DMS 273 (cell line): Measurements from ENCODE around the gene STXBP6.
A peak's percentile ranks its signal among the peaks of the same experiment; 100 is the strongest.

ENCODE experiments used
- DNase-seq: peaks from one replicate; lab custom pipeline; 2025; ENCODE audit not compliant: unreplicated experiment; lab: John Stamatoyannopoulos, UW

Gene STXBP6

DNA sequence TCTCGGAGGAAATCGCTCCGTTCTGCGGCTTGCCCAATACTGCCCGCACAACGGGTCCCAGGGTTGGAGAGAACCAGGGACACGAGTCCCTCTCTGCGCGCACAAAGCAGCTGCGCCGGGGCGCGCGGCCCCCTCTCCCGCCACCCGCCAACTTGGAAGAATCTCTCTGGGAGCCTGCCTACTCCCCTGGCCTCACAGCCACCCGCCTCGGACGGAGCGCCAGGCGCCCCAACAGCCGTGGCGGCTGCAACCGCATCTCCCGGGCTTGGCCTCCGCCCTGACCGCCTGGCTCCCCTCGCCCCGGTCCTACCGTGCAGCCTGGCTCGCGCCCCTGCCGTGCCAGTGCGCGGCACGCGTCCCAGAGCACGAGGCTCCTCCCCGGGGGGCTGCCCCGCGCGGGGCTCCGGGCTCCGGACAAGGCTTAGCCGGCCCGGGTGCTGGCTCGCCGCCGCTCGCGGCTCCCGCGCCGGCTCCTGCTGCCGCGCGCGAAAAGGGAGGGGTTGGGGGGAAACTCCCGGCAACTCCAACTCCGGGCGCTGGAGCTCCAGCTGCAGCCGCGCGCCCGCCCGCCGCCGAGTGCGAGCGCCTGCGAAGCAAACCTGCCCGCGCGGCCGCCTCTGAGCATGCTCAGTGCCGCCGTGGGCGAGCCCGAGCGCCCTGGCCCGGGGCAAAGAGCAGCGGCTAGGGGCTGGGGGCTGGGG is at the start of gene STXBP6:
Gene STXBP6 (minus strand): TSS at position 580 of the 701 bp plus-strand sequence. CDS start 75,329 bp downstream, outside the sequence.
- peak; percentile 92 for DNase-seq

DNA sequence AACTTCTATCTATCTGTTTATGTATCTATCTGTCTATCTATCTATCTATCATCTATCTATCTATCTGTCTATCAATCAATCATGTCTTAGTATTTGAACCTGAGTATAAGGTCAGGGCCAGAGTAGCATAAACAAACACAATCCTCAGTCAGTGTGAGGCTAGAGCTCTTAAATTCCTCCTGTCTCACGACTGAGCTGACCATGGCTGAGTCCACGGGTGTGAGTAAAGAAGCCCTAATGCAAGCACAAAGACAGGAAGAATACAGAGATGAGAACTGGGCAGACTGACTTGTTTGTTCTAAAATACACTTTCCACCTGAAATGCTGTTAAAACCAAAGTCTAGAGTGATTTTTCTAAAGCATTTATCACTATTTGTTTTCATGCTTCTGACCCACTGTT is 47.2 kb upstream of the STXBP6 start:
- DNase-seq: no peak

DNA sequence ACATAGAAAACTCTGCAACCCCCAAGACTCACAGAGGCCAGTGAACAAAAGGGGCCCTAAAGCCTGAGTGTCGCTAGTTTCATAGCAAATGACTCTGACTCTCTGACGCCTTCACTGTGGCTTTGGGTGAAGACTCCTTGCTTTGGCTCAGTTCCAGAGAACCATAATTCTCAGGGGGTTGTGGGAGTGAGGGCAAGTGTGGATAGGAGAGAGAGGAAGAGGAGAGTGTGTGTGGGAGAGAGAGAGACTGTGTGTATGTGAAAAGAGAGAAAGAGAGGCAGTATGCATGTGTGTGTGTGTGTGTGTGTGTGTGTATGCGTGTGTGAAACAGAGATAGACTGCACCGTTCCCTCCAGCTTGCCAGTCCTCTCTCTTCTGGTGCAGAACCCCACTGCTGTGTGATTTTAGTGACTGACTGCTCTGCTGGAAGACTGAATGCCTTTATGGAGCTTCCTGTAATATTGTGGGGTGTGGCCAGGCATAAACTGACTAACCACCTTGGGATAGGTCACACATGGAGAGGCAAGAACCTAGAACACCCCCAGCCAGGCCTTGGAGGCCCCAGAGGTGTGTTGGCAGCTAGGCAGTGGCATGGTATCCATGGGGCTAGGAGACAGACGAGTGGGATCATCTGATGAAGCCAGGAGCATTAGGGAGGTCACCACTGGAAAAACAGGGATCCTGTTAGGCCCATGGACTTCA is 45.9 kb upstream of the STXBP6 start:
- no peak for DNase-seq

DNA sequence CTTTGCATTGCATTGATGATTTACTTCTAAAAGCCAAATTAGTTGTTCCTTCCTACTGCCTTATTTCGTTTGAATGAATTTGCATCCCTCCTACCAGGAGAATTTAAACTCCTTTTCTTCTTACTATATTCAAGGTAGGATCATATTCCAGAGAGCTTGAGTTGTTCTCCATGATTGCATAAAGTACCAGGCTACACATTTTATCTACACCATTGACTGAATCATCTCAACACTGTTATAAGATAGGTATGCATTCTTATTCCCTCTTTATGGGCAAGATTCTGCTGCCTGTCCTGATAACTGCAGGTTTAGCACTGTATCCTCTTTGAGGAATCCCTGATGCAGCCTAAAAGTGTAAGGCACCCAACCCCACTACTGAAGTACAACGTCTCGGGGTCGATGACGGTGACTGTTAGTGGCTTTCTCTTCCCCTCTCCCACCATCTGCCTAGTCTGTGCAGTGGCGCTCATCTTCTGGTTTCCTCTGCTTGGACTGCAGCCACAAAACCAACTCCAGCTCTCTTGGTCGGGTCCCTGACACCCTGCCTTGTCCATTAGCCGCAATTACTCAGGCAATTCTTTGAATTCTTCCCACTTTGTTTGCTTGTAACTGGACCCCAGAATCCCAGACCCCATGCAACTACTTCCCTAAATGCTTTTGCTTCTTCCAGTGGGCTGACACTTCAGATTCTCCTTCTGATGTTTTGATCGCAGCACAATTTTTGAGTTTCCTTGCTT is 44.4 kb upstream of the STXBP6 start:
- no peak for DNase-seq

DNA sequence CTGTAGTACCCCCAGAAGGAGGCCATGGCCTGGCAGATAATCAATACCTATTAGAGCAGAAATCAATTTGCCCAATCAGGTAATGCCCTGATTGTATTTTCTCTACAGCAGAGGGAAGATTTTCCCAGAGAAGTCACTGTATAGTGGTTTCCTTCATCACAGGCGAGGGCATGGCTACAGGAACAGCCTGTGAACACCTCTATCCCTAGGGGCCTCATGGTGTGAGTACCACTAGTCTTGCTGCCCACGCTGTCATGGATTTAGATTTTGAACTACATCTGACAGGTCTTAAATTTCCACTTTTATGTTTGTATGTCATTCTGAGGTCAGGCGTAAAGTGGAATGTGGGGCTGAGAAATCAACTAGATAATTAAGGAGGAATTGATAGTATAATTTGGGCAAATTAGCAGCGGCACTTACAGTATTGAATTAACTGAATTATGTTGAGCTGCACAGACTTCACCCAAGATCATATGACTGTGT is 42.4 kb upstream of the STXBP6 start:
- DNase-seq: peak; percentile 6

DNA sequence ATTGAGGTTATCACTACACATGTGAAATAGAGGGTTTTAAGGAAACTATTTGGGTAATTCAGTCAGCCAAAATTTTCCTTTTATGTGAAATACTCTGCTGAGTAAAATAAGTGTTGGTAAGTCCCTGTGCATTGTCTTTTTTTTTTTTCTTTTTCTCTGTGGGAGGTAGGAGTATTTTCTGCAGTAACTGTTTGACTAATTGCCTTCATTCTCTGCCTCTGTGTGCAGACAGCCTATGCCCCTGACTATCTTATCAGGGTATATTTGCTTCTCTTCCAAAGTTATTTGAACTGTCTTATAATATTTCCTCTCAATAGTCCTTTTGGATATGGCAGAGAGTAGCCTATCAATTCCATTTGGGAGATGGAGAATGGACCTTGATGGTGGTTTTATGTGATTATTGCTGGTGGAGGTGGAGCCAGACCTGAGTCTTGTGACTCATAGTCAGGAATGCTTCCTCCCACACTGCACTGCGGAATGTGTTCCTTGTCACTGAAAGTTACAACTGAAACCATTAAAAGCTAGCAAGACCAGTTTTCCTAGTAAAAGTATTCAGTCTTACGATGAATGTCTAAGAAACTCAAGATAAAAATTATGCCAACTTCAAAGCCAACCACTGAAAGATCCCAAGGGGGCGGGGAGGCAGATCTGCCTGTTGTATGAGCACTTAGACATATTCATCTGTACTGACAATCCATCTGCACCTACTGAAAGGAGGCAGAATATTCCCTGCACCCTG is 40.9 kb upstream of the STXBP6 start:
- DNase-seq: no peak

DNA sequence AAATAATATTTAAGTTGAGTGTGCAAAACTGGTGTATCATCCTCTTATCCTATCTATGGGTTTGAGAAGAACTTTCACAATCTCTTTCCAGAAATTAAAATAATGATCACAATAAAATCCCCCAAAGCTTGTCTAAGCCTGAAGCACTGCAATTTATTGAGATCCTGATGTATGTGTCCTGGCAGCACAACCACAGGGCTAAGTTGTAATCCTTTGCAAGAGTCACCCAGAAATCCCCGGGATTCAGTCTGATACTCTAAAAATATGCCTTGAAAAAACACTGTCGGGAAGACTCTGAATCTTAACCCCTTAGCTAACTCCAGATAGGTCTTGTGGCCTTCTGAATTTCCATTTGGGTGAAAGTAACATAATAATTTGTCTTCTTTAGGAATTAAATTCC is 40.3 kb upstream of the STXBP6 start:
- no peak for DNase-seq

DNA sequence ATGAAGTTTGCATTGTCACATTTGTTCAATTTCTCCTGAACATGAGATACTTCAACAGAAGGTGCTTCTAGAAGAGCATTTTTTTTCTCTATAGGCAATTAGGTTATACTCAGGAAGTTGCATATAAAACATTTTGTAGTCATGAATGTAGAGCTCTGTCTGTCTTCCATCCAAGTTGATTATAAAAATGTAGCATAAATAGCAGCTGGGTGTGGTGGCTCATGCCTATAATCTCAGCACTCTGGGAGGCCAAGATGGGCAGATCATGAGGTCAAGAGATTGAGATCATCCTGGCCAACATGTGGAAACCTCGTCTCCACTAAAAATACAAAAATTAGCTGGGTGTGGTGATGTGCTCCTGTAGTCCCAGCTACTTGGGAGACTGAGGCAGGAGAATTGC is 39.5 kb upstream of the STXBP6 start:
- no peak for DNase-seq

DNA sequence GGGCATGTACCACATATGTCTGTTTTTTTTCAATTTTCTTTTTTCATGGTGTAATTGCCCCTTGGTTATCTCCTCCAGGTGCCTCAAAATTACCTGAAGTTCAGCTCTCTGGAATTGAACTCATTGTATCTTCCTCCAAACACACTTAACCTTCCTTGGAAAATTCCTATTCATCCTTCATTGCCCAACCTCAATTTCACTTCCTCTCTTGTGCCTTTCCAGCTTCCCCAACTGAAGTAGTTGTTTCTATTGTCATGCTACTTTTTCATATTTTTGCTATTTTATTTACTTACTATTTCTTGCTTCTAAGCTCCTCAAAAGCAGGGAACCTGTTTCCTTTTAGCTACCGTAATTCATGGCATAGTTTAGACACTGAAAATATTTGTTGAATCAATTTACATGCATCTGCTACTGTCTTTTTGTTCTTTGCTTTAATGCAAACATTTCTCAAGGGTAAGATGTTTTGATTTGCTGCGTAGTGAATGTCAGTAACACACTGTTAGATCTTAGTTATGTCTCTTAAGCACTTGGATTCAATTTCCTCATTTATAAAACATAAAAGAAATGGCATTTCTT is 37.0 kb upstream of the STXBP6 start:
- DNase-seq: no peak

DNA sequence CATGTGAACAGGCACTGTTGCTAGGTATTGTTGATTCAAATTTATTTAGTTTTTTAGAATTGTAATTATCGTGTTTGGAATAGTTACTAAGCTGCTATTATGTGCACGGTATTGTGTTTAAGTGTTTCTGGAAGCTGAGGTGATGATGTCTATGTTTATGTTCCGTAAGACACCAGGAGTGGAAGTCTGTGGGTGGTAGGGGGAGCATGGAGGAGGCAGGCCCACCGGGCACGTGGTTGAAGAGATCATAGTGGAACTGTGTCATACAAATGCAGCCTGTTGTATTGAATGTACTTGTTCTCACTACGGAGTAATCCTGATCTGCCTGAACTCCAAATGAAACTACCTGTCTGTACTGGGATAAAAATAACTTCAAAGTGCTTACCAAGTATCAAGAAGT is 36.1 kb upstream of the STXBP6 start:
- no peak for DNase-seq

DNA sequence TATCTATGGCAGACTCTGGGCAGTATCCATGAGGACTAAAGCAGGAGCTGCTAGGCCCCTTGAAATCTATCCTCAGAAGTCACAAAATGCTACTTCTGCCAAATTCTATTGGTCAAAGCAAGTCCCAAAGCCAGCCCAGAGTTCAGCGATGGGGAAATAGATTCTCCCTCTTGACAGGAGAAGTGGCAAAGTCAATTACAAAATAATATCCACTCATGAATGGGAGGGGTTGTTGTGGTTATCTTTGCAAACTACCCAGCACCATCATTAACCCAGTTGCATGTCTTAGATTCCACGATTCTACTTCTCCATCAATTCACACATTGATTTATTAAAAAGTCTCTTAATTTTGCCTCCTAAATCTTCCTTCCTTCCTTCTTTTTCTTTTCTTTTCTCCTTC is 30.7 kb upstream of the STXBP6 start:
- no peak for DNase-seq

DNA sequence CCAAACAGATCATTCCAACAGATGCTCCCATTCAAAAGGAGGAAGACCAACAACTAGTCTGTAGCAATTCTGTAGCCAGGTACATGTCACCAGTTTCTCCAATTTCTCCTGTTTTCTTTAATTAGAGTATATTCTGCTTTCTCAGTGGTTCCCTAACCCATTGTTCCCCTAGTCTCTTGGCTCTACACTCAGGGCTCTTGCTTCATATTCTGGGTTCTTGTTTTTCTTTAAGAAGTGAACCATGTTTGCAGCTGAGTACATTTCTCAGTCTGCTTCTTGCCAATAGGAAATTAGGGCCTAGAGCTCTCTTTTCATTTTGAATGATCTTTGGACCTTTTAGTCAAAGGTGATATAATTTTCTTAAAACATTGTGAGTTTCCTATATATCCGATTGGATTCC is 29.4 kb upstream of the STXBP6 start:
- DNase-seq: no peak

DNA sequence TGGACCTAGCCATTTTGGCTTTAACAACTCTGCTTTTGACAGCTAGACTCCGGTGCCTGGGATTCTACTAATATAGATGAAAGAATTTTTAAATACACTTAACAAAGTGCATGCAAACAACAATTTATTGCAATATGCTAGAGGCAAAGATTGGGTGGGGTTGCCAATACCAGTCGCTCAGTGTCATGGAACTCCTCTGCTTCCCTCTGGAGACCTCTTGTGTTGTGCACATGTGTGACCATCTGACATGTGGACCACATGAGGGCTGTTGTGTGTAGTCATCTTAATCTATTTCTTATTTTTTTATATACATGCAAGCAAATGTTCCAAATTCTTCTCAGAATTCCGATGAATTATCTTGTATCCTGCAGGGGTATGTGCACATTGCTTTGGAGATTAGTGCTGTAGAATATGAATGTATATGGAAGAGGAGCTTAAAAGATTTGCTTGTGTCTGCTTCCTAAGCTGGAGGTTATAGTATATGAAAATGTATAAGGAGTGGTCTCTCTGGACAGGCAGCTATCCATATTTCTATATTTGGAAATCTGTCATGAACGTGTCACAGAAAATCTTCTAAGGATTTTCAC is 24.2 kb upstream of the STXBP6 start:
- no peak for DNase-seq

DNA sequence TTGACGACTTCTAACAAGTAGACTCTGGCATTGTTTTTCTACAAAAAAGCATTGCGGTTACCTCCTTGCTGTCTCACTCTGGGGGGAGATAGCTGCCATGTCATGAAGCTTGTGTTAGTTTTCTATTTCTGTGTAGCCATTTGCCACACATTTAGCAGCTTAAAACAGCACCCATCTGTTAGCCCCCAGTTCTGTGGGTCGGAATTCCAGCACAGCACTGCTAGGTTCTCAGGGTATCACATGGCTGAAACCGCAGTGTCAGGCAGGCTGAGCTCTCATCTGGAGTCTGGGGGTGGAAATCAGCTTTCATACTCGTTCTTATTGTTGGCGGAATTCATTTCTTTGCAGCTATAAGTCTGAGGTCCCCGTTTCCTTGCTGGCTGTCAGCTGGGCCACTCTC is 19.9 kb upstream of the STXBP6 start:
- peak; percentile 62 for DNase-seq

DNA sequence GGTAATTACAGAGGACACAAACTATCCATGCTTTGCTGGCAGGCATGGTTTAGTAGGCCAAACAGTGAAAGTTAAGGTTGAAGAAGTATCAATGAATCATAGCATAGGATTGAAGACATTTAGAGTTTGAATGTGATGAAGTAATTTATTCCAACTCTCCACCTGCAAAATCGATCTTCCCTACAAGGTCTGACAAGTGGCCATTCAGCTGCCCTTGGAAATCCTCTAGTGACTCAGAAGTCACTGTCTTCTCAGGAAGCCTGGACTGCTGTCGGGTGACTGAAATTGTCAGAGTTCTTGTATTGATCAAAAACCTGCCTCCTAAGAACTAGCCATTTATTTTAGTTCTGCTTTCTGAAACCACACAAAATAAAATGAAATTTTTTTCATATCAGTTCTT is 17.7 kb upstream of the STXBP6 start:
- DNase-seq: no peak

DNA sequence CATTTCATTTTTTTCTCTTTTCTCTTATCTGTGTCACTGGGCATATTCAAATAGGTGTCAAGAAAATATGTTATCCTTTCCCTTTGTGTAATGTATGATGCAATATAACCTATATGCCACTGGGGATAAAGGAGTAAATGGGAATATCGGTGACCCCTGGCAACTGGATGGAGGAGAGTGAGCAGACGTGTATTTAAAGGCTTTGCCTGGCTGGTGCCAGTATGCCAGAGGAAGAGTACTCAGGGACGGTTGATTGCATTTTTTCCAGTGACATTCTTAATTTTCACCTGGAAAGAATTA is 12.0 kb upstream of the STXBP6 start:
- no peak for DNase-seq

DNA sequence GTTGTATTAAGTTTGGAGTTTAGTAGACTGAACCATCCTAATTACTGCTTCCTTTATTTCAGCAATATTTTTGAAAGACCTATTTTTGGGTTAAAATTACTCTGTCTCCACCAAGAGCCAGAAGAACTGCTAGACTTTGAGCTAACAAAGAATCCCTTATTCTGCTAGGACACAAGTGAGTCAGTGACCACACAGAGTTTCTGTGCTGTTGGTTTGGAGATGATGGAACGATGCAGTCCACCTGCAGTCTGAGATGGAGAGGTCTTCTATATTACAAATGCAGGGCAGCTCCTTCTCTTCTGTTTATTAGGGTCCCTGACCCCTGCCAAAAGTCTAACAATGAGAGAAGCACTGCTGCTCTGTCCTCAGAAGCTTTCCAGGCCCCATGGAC is 6.7 kb upstream of the STXBP6 start:
- no peak for DNase-seq

DNA sequence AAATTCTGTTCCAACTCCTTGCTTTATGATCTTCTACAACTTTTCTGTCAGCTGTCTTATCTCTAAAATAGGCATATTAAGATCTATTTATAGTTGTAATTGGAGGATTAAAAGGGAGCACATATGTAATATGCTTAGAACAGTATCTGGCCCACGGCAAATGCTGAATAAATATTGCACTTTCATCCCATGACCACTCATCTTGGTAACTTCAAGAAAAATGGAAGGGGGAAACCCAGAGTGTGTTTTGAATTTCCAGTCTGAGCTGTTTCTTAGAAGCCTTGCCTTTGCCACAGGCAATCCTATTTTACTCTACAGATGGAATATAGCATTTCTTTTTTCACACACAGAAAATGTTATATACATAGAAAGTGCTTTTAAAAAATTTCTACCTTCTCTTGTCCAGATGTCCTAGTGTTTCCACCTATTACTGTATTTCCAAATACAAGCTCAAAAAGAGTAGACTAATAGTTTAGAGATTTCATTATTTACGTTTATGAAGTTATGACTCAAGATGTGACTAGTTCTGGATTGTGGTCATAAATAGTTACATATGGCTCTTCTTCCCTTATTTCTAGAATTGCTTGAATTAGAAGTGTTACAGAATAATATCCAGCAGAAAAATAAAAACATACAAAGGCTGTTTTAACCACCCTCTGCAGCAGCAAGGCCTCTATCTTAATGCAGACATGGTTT is 6.2 kb upstream of the STXBP6 start:
- DNase-seq: no peak

DNA sequence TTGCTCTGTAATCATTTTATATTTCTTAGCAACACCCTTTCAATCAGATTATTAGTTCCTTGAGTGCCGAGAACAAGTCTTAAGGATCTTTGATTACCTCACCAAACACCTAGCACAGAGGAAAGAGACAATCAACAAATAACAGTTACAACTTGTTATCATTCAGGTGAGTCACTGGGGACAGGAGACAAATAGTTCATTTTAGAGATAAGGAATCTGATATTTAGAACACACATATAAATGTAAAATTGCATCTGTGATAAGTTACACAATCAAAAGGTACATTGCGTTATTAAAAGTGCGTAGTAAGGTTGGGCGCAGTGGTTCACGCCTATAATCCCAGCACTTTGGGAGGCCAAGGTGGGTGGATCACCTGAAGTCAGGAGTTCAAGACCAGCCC is 5.1 kb upstream of the STXBP6 start:
- no peak for DNase-seq

DNA sequence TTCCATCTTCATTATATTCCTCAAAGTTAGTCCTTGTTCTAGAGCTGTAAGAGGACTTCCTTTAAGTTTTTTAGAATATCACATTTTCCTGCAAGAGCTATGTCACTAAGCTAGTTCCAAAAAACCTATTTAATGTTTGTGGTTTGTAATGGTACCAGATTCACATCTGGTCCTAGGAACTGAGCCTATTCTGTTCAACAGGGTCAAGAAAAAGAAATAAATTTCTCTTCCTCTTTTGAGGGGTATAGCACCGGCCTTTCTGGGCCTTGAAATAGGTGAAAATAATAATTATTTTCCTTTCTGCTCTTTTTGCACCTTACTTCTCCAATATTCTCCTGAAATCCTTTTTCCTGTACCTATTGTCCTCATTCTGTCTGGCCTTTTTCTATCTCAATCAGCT is 3.6 kb upstream of the STXBP6 start:
- DNase-seq: no peak
